ENCODE results near the gene LHPP. TPM values are rescaled to one million over a fixed set of nuclear protein-coding genes. Genes with fewer than 3 reads are reported as not detected.

The LHPP gene
- total RNA-seq, 4 donors from 2014 or later, result 20.3 to 116 (median 22.4) TPM

DNA sequence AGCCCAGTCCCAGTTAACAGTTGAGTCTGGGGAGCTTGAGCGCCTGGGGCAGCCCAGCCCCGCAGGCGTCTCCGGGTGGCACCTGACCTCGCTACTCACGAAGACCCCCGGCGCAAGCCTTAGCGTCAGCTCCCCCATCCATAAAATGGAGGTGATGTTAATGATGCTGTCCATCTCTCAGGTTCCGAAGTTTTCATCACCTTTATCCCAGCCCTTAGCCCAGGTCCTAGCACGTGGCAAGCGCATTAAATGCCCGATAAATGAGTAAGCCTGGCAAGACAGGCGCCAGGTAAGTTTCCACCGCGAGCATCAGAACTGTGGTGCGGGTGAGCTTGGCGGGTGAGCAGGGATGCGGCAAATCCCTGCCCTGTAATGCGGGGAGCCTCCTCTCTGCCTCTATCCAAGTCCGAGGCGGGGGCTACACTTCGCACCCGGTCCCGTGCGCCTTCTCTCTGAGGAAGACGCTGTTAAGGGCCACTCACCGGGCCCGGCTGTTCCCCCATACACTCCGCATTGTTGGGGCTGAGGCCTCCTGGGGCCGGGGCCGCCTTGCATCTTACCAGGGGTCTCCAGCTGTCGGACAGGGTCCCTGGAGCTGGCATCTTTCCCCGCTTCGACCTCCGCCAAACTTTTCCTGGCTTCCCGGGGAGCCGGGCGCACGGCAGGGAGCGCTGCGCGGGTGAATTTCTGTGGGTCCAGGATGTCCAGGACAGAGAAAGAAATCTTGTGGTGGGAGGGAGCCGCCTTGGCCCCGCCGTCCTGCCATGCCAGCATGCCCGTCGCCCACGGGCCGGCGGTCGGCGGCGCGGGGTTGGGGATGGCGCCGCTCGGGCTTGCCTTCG lies 12.2 kb upstream of the LHPP start:
- Histone ChIP-seq H3K4me1 (peaks cover 11 to 34% (median 24%) of the 10 kb centered on the region in 4 donors), H3K9me3 (no peaks in the 10 kb centered on the region), H3K27ac (no peak overlapping the region), H3K4me3 (peak overlapping the region in 2 of 4 donors; percentile 15 to 26), H3K27me3 (peaks cover 100% of the 10 kb centered on the region), H3K36me3 (no peaks in the 10 kb centered on the region)
- in situ Hi-C loops (cut with MboI; ENCODE audit: low pct_ligation_motif_present in 1 of 4, low pct_unique_long_range_greater_than_20kb in 1 of 4, low sequenced_read_pairs in 3 of 4), result no loop called here
- 7% methylated on average over 46 of the region's 59 CpGs; no CpG with 5 or more reads in 1 of the 2 donors for whole genome bisulfite sequencing, 2 donors (ENCODE audit: low coverage in 1 of 2)
- intact Hi-C loops (cut with DNase I; ENCODE audit: low total_unique reads), result no loop called here
- DNase-seq, result no peak
- TF ChIP-seq CTCF (IDR thresholded peaks at IDR 0.05), result no peak
- no peak for TF ChIP-seq POLR2A (IDR thresholded peaks at IDR 0.05)
- no peak for TF ChIP-seq POLR2AphosphoS5 (IDR thresholded peaks at IDR 0.05)
- no peak for TF ChIP-seq EP300 (IDR thresholded peaks at IDR 0.05; ENCODE audit: low read depth)

- WGBS, 2 donors (ENCODE audit: low coverage in 1 of 2), result 3% methylated on average over 27 of the region's 57 CpGs; no CpG with 5 or more reads in 1 of the 2 donors
Observed at GRCh38 chr10:124450012-124450782, 11.4 kb upstream of the LHPP start, which contains the start of gene NKX1-2. Gene NKX1-2, minus strand, starts transcription at chr10:124450035. Its CDS starts 92 bp downstream, at chr10:124449943.

GRCh38 chr10:124450783-124451057 lies 10.9 kb upstream of the LHPP start:
- no peak for DNase-seq
- intact Hi-C loops (cut with DNase I; ENCODE audit: low total_unique reads) (no loop called here), in situ Hi-C loops (cut with MboI; ENCODE audit: low pct_ligation_motif_present in 1 of 4, low pct_unique_long_range_greater_than_20kb in 1 of 4, low sequenced_read_pairs in 3 of 4) (no loop called here)
- WGBS, 2 donors (ENCODE audit: low coverage in 1 of 2), result 21% methylated on average over 5 of the region's 5 CpGs; no CpG with 5 or more reads in 1 of the 2 donors
- TF ChIP-seq CTCF (IDR thresholded peaks at IDR 0.05), result no peak
- no peak for TF ChIP-seq EP300 (IDR thresholded peaks at IDR 0.05; ENCODE audit: low read depth)
- no peak for TF ChIP-seq POLR2A (IDR thresholded peaks at IDR 0.05)
- no peak for TF ChIP-seq POLR2AphosphoS5 (IDR thresholded peaks at IDR 0.05)
- Histone ChIP-seq H3K4me3 (no peak overlapping the region), H3K27me3 (peaks cover 100% of the 10 kb centered on the region), H3K27ac (no peak overlapping the region), H3K36me3 (no peaks in the 10 kb centered on the region), H3K9me3 (no peaks in the 10 kb centered on the region), H3K4me1 (peaks cover 11 to 34% (median 24%) of the 10 kb centered on the region in 4 donors)

More at GRCh38 chr10:124450012-124450782, 11.4 kb upstream of the LHPP start, which contains the start of gene NKX1-2:
- in situ Hi-C loops (cut with MboI; ENCODE audit: low pct_ligation_motif_present in 1 of 4, low pct_unique_long_range_greater_than_20kb in 1 of 4, low sequenced_read_pairs in 3 of 4) (no loop called here), intact Hi-C loops (cut with DNase I; ENCODE audit: low total_unique reads) (no loop called here)
- Histone ChIP-seq H3K4me3 (peak within 1 kb of the TSS in 2 of 4 donors; percentile 15 to 26), H3K36me3 (no peaks in the 10 kb centered on the region), H3K4me1 (peaks cover 11 to 34% (median 24%) of the 10 kb centered on the region in 4 donors), H3K27ac (no peak within 1 kb of the TSS), H3K27me3 (peaks cover 100% of the 10 kb centered on the region), H3K9me3 (no peaks in the 10 kb centered on the region)
- DNase-seq, result no peak
- TF ChIP-seq POLR2A (IDR thresholded peaks at IDR 0.05) (no peak), POLR2AphosphoS5 (IDR thresholded peaks at IDR 0.05) (no peak), CTCF (IDR thresholded peaks at IDR 0.05) (no peak), EP300 (IDR thresholded peaks at IDR 0.05; ENCODE audit: low read depth) (no peak)

GRCh38 chr10:124451276-124451675 lies 10.3 kb upstream of the LHPP start:
- H3K27me3 ChIP-seq, result peaks cover 99% of the 10 kb centered on the region
- no peak overlapping the region for H3K4me3 ChIP-seq
- in situ Hi-C loops (cut with MboI; ENCODE audit: low pct_ligation_motif_present in 1 of 4, low pct_unique_long_range_greater_than_20kb in 1 of 4, low sequenced_read_pairs in 3 of 4), result no loop called here
- WGBS, 2 donors (ENCODE audit: low coverage in 1 of 2), result 44 to 45% methylated on average over 5 to 6 of the region's 6 CpGs
- H3K9me3 ChIP-seq, result no peaks in the 10 kb centered on the region
- intact Hi-C loops (cut with DNase I; ENCODE audit: low total_unique reads), result no loop called here
- H3K27ac ChIP-seq, result no peak overlapping the region
- no peaks in the 10 kb centered on the region for H3K36me3 ChIP-seq
- no peak for TF ChIP-seq POLR2AphosphoS5 (IDR thresholded peaks at IDR 0.05)
- no peak for TF ChIP-seq POLR2A (IDR thresholded peaks at IDR 0.05)
- TF ChIP-seq EP300 (IDR thresholded peaks at IDR 0.05; ENCODE audit: low read depth), result no peak
- TF ChIP-seq CTCF (IDR thresholded peaks at IDR 0.05), result no peak
- DNase-seq, result no peak
- H3K4me1 ChIP-seq, result peaks cover 11 to 34% (median 24%) of the 10 kb centered on the region in 4 donors

Data from transverse colon (tissue), 4 donors.